Kidney (tissue), 14 donors: ENCODE data around the gene GALNT6. TPM values are rescaled to one million over a fixed set of nuclear protein-coding genes. Genes with fewer than 3 reads are reported as not detected.

Source experiments
- DNase-seq, 5 donors: peaks; one replicate each; pipeline ENCODE4 v3.0.0-alpha.2; 2013 to 2020
- FAIRE-seq: peaks from 2 replicates; lab custom pipeline; 2012; peaks lifted over from hg19 to GRCh38; lab: Jason Lieb, UNC
- H3K27ac ChIP-seq, 2 donors: one replicate each; pipeline ENCODE4 v1.7.0; 2013; ENCODE audit warnings: low read depth in 2 of 2, low read length in 2 of 2, inconsistent platforms in 1 of 2
- H3K27me3 ChIP-seq: one replicate; pipeline ENCODE4 v1.7.1; 2013; ENCODE audit warnings: low read length, inconsistent platforms; ENCODE audit not compliant: control insufficient read depth, insufficient read depth
- H3K36me3 ChIP-seq, 3 donors: one replicate each; pipeline versions ENCODE4 v1.7.0 to v1.7.1; 2013; ENCODE audit warnings: low read length in 3 of 3, control low read depth in 1 of 3, inconsistent platforms in 1 of 3; ENCODE audit not compliant: insufficient read depth in 3 of 3, control insufficient read depth in 2 of 3
- H3K4me1 ChIP-seq, 3 donors: one replicate each; pipeline versions ENCODE4 v1.7.0 to v1.7.1; 2013; ENCODE audit warnings: low read length in 3 of 3, inconsistent platforms in 1 of 3, low read depth in 1 of 3; ENCODE audit not compliant: control insufficient read depth in 2 of 3, insufficient read depth in 2 of 3
- H3K4me3 ChIP-seq, 3 donors: one replicate each; pipeline versions ENCODE4 v1.7.0 to v1.8.1; 2013; ENCODE audit warnings: low read length in 3 of 3, control low read depth in 1 of 3, inconsistent platforms in 1 of 3
- H3K9ac ChIP-seq, 3 donors: one replicate each; pipeline versions ENCODE4 v1.7.0 to v1.7.1; 2013; ENCODE audit warnings: low read length in 3 of 3, control low read depth in 1 of 3, inconsistent platforms in 1 of 3
- H3K9me3 ChIP-seq, 3 donors: one replicate each; pipeline versions ENCODE4 v1.7.0 to v1.7.1; 2013; ENCODE audit warnings: low read length in 3 of 3, control low read depth in 1 of 3, inconsistent platforms in 1 of 3; ENCODE audit not compliant: control insufficient read depth in 2 of 3, insufficient read depth in 1 of 3
- intact Hi-C: fragments of 100-400 bp; cut with DNase I; formaldehyde crosslinking; loops from one replicate; pipeline ENCODE4 v1.11.1; 2022
- polyA plus RNA-seq: library from polyadenylated mRNA; stranded (reverse); fragments of 350-450 nt; fragmentation: Illumina TruSeq; extraction: RNeasy Lipid Tissue Mini Kit (QIAGEN cat#74804); gene quantifications from one replicate; pipeline ENCODE4 v1.2.3, GENCODE V29; 2014; ENCODE audit warnings: low read depth, low replicate concordance; ENCODE audit not compliant: insufficient read depth
- total RNA-seq: library from RNA; stranded (reverse); fragmentation: NEBNext Ultra II Directional; extraction: Animal tissue kit (Norgen Biotek cat#: 25700); gene quantifications from one replicate; pipeline ENCODE4 v1.2.1, GENCODE V29; 2021
- TF ChIP-seq, protein P1 (sequence below): IDR thresholded peaks from 3 replicates; pipeline ENCODE4 v1.5.1; 2012; ENCODE audit warnings: mild to moderate bottlenecking, moderate library complexity, borderline replicate concordance; ENCODE audit not compliant: insufficient read depth; ENCODE audit errors: extremely low read depth
- donor health status: control.
- donor health status: control.
- donor health status: control.
- donor health status: control.
- donor health status: control.
- donor health status: DM: yes; HTN: yes; CAD: no.
- donor health status: Normal renal cell carcinoma (clear cell type).

Gene GALNT6
- total and polyA plus RNA-seq, 2 donors from 2014 or later = 2.1 to 16.8 TPM

- H3K9ac ChIP-seq = no peak within 1 kb of the TSS
- H3K36me3 ChIP-seq = no peaks in the 10 kb centered on the region
- no peak within 1 kb of the TSS for H3K4me3 ChIP-seq
- DNase-seq = peak in 1 of 5 donors; percentile 85
- FAIRE-seq = no peak
- TF ChIP-seq, protein P1, sequence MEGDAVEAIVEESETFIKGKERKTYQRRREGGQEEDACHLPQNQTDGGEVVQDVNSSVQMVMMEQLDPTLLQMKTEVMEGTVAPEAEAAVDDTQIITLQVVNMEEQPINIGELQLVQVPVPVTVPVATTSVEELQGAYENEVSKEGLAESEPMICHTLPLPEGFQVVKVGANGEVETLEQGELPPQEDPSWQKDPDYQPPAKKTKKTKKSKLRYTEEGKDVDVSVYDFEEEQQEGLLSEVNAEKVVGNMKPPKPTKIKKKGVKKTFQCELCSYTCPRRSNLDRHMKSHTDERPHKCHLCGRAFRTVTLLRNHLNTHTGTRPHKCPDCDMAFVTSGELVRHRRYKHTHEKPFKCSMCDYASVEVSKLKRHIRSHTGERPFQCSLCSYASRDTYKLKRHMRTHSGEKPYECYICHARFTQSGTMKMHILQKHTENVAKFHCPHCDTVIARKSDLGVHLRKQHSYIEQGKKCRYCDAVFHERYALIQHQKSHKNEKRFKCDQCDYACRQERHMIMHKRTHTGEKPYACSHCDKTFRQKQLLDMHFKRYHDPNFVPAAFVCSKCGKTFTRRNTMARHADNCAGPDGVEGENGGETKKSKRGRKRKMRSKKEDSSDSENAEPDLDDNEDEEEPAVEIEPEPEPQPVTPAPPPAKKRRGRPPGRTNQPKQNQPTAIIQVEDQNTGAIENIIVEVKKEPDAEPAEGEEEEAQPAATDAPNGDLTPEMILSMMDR = no peak
- H3K27ac ChIP-seq = no peak within 1 kb of the TSS
- H3K9me3 ChIP-seq = no peaks in the 10 kb centered on the region
- intact Hi-C loops = no loop called here
- H3K4me1 ChIP-seq = no peaks in the 10 kb centered on the region
- H3K27me3 ChIP-seq = no peaks in the 10 kb centered on the region
Observed at GRCh38 chr12:51323966-51324895, 67.0 kb downstream of the GALNT6 start, which contains the start of gene BIN2. BIN2 (minus strand) TSS chr12:51324174; CDS start chr12:51324102, 72 bp downstream.

GRCh38 chr12:51323317-51323960 is 67.8 kb downstream of the GALNT6 start:
- Histone ChIP-seq H3K9ac (no peak overlapping the region), H3K9me3 (no peaks in the 10 kb centered on the region), H3K27ac (no peak overlapping the region), H3K36me3 (no peaks in the 10 kb centered on the region), H3K4me3 (no peak overlapping the region), H3K27me3 (no peaks in the 10 kb centered on the region), H3K4me1 (no peaks in the 10 kb centered on the region)
- DNase-seq (no peak), FAIRE-seq (no peak)
- TF ChIP-seq, protein P1 = no peak
- intact Hi-C loops = no loop called here

DNA sequence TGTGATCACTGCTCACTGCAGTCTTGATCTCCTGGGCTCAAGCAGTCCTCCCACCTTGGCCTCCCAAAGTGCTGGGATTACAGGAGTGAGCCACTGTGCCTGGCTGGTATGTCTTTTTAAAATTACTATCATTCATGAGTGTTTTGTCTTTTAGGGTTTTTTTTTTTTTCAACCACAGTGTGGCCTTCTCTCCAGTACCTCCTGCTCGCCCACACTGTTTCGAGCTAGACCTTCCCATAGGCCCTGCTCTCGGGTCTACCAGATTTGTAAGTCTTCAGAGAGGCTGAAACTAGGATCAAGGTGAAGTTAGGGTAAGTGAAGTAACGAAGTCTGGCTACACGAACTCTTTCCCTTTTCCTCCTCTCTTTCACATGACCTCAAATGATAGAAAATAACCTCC is 68.8 kb downstream of the GALNT6 start:
- Histone ChIP-seq H3K27ac (no peak overlapping the region), H3K9me3 (no peaks in the 10 kb centered on the region), H3K4me1 (no peaks in the 10 kb centered on the region), H3K27me3 (no peaks in the 10 kb centered on the region), H3K36me3 (no peaks in the 10 kb centered on the region), H3K9ac (no peak overlapping the region), H3K4me3 (no peak overlapping the region)
- intact Hi-C loops = no loop called here
- no peak for FAIRE-seq
- TF ChIP-seq, protein P1 = no peak
- DNase-seq = no peak
